Subcutaneous abdominal adipose tissue (tissue), 5 donors: ENCODE measurements around the gene CALHM2.

Experiments
- H3K27ac ChIP-seq: one replicate; pipeline ENCODE4 v1.7.0; 2013; ENCODE audit warnings: low read depth, mild to moderate bottlenecking, inconsistent platforms, low read length, moderate library complexity
- H3K27me3 ChIP-seq, 5 donors: one replicate each; pipeline ENCODE4 v1.7.0; 2013; ENCODE audit warnings: low read length in 5 of 5, inconsistent platforms in 1 of 5; ENCODE audit not compliant: control insufficient read depth in 5 of 5, insufficient read depth in 4 of 5
- H3K36me3 ChIP-seq, 5 donors: one replicate each; pipeline ENCODE4 v1.7.0; 2013; ENCODE audit warnings: low read length in 5 of 5; ENCODE audit not compliant: control insufficient read depth in 5 of 5, insufficient read depth in 5 of 5
- H3K4me1 ChIP-seq, 5 donors: one replicate each; pipeline ENCODE4 v1.7.0; 2013; ENCODE audit warnings: low read length in 5 of 5, mild to moderate bottlenecking in 3 of 5, moderate library complexity in 1 of 5; ENCODE audit not compliant: control insufficient read depth in 5 of 5, insufficient read depth in 5 of 5
- H3K4me3 ChIP-seq, 5 donors: one replicate each; pipeline ENCODE4 v1.7.0; 2013; ENCODE audit warnings: low read length in 5 of 5, low read depth in 1 of 5
- H3K9ac ChIP-seq, 5 donors: one replicate each; pipeline ENCODE4 v1.7.0; 2013; ENCODE audit warnings: low read length in 5 of 5, mild to moderate bottlenecking in 4 of 5, moderate library complexity in 3 of 5
- H3K9me3 ChIP-seq, 5 donors: one replicate each; pipeline ENCODE4 v1.7.0; 2013; ENCODE audit warnings: low read length in 5 of 5; ENCODE audit not compliant: control insufficient read depth in 5 of 5
- donor health status: healthy.
- donor health status: healthy.
- donor health status: healthy.
- donor health status: healthy.
- donor health status: healthy.

Gene CALHM2

GRCh38 chr10:103452506-103453230 lies 498 bp upstream of the CALHM2 start:
- no peaks in the 10 kb centered on the region for H3K9me3 ChIP-seq
- H3K9ac ChIP-seq: peak overlapping the region in 3 of 5 donors; percentile 56 to 90 (median 75)
- H3K4me1 ChIP-seq: peaks cover 11 to 51% (median 47%) of the 10 kb centered on the region in 5 donors
- H3K4me3 ChIP-seq: peak overlapping the region in 4 of 5 donors; percentile 67 to 91 (median 84)
- H3K36me3 ChIP-seq: peaks cover 0 to 26% (median 17%) of the 10 kb centered on the region in 5 donors
- H3K27me3 ChIP-seq: peaks cover 0 to 30% (median 0%) of the 10 kb centered on the region in 5 donors
- peak overlapping the region; percentile 92 for H3K27ac ChIP-seq

GRCh38 chr10:103451091-103451813 lies 918 bp downstream of the CALHM2 start:
- Histone ChIP-seq H3K4me3 (peak overlapping the region; percentile 67 to 91 (median 87)), H3K9ac (peak overlapping the region; percentile 51 to 90 (median 57)), H3K4me1 (peaks cover 16 to 66% (median 61%) of the 10 kb centered on the region in 5 donors)

DNA sequence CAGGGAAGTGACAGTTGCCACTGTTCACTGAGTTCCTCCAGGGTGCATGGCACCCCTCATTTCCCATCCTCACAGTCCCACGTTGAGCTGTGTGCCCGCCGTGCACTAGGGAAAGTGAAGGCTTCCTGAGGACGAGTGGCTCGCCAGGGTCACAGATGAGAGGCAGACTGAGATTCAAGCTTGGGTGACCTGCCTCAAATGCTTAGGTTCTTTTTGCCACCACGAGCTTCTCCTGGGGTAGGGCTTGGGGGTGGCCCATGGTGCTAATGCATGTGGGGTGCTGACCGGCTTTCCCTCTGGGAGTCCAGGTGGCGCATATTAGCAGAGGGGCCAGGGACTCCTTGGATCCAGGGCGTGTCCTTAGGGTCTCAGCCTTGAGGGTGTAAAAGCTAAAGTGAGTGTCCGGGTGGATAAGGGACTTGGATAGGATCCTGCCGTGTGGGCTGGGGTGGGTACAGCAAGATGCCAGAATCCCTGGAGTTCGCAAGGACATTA lies 1.9 kb downstream of the CALHM2 start:
- peak overlapping the region; percentile 92 for H3K27ac ChIP-seq
- H3K9me3 ChIP-seq: no peaks in the 10 kb centered on the region
- peaks cover 23 to 76% (median 71%) of the 10 kb centered on the region in 5 donors for H3K4me1 ChIP-seq
- H3K27me3 ChIP-seq: peaks cover 0 to 28% (median 0%) of the 10 kb centered on the region in 5 donors
- H3K9ac ChIP-seq: peak overlapping the region in 4 of 5 donors; percentile 51 to 90 (median 66)
- peak overlapping the region; percentile 23 to 91 (median 87) for H3K4me3 ChIP-seq
- H3K36me3 ChIP-seq: peaks cover 0 to 45% (median 40%) of the 10 kb centered on the region in 5 donors

More at GRCh38 chr10:103451091-103451813, 918 bp downstream of the CALHM2 start:
- peaks cover 0 to 39% (median 30%) of the 10 kb centered on the region in 5 donors for H3K36me3 ChIP-seq
- peaks cover 0 to 30% (median 0%) of the 10 kb centered on the region in 5 donors for H3K27me3 ChIP-seq
- peak overlapping the region; percentile 92 for H3K27ac ChIP-seq
- no peaks in the 10 kb centered on the region for H3K9me3 ChIP-seq

GRCh38 chr10:103449208-103450144 lies 2.7 kb downstream of the CALHM2 start:
- Histone ChIP-seq H3K4me1 (peaks cover 28 to 83% (median 76%) of the 10 kb centered on the region in 5 donors), H3K27me3 (peaks cover 0 to 27% (median 0%) of the 10 kb centered on the region in 5 donors), H3K4me3 (peak overlapping the region; percentile 23 to 91 (median 87)), H3K9me3 (no peaks in the 10 kb centered on the region), H3K36me3 (peaks cover 0 to 53% (median 48%) of the 10 kb centered on the region in 5 donors), H3K27ac (peak overlapping the region; percentile 92), H3K9ac (peak overlapping the region in 2 of 5 donors; percentile 37 to 90)

DNA sequence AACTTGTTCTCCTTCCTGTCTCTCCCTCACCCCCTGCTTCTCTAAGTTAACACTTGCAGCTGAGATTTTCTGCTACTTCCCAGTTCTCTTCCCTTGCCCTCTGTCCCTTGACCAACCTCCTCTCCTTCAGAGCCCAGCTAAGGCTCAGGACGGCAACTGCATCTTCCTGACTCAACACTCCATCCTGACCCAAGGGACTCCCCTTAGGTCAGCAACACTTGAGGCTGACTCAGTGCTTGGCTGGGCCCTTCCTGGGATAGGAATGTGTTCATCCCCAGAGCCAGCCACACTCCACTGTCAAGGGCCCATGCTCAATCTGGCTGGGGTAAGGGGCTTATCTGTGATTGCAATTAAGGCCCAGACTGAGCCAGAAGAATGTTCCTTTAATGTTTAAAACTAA lies 3.4 kb downstream of the CALHM2 start:
- no peaks in the 10 kb centered on the region for H3K9me3 ChIP-seq
- peaks cover 0 to 27% (median 0%) of the 10 kb centered on the region in 5 donors for H3K27me3 ChIP-seq
- peak overlapping the region in 1 of 5 donors; percentile 90 for H3K9ac ChIP-seq
- peak overlapping the region in 4 of 5 donors; percentile 43 to 91 (median 68) for H3K4me3 ChIP-seq
- H3K4me1 ChIP-seq: peaks cover 32 to 91% (median 84%) of the 10 kb centered on the region in 5 donors
- H3K27ac ChIP-seq: peak overlapping the region; percentile 92
- H3K36me3 ChIP-seq: peaks cover 0 to 61% (median 55%) of the 10 kb centered on the region in 5 donors

GRCh38 chr10:103447187-103447586 lies 5.0 kb downstream of the CALHM2 start:
- peaks cover 0 to 75% (median 70%) of the 10 kb centered on the region in 5 donors for H3K36me3 ChIP-seq
- peak overlapping the region in 1 of 5 donors; percentile 32 for H3K9ac ChIP-seq
- H3K4me3 ChIP-seq: peak overlapping the region in 1 of 5 donors; percentile 8
- peaks cover 33 to 97% (median 82%) of the 10 kb centered on the region in 5 donors for H3K4me1 ChIP-seq
- peak overlapping the region; percentile 92 for H3K27ac ChIP-seq
- H3K27me3 ChIP-seq: peaks cover 0 to 21% (median 0%) of the 10 kb centered on the region in 5 donors
- no peaks in the 10 kb centered on the region for H3K9me3 ChIP-seq

DNA sequence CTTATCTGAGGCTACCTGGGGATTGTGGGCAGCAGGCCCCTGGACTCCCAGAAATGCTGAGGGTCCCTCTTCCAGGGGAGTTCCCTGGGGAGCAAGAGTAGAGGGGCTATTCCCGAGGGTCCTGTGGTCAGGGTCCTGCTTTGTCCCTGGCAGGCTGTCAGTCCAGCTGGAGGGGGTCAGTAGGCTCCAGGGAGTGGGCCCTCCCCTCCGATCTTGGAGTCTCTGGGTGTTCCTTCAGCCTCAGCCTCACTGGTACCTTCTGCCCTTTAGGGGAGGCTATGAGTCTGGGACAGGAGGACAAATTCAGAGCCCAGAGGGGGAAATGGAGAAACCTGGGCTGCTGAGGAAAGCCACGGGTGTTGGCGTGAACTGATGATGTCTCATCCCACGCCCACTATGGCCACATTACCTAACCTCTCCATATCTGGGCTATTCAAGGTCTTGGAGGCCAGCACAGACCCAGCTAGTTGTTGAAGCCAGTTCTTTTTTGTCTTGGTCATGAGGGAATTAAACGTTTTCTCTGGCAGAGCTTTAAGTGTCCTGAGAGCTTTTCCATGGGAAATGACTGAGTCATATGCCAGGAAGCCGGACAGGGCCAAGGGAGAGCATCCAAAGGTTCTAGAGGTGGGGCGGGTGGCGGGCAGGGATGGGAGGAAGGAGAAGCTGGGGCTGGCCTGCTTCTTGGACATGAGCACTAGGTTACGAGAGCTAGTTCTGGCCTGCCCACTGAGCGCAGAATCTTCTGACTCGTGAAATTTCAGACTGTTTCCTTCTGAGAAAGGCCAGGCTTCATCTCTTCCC lies 6.2 kb downstream of the CALHM2 start:
- no peaks in the 10 kb centered on the region for H3K9me3 ChIP-seq
- peak overlapping the region; percentile 92 for H3K27ac ChIP-seq
- H3K4me3 ChIP-seq: peak overlapping the region in 2 of 5 donors; percentile 2 to 5
- peaks cover 33 to 93% (median 77%) of the 10 kb centered on the region in 5 donors for H3K4me1 ChIP-seq
- H3K9ac ChIP-seq: peak overlapping the region in 3 of 5 donors; percentile 17 to 43 (median 39)
- peaks cover 0 to 10% (median 0%) of the 10 kb centered on the region in 5 donors for H3K27me3 ChIP-seq
- H3K36me3 ChIP-seq: peaks cover 0 to 82% (median 75%) of the 10 kb centered on the region in 5 donors

DNA sequence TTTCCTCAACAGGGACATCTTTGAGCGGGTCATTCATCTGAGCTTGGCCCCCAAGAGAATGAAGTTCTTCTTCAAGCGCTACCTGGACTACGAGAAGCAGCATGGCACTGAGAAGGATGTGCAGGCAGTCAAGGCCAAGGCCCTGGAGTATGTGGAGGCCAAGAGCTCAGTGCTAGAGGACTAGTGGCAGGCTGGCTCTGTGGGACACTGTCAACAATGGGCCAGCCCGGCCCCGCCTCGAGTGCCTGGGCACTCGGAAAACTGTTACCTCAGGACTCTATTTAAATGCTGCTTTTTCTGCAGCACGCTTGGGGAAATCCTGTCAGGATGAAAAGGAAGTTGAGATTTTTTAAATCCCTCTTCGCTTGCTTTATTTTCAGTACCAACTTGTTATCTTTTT lies 6.8 kb downstream of the CALHM2 start:
- Histone ChIP-seq H3K9me3 (no peaks in the 10 kb centered on the region), H3K27ac (peak overlapping the region; percentile 92), H3K27me3 (peaks cover 0 to 9% (median 0%) of the 10 kb centered on the region in 5 donors), H3K36me3 (peaks cover 0 to 83% (median 81%) of the 10 kb centered on the region in 5 donors), H3K4me3 (peak overlapping the region in 1 of 5 donors; percentile 2), H3K9ac (peak overlapping the region in 3 of 5 donors; percentile 35 to 43 (median 39)), H3K4me1 (peaks cover 33 to 87% (median 71%) of the 10 kb centered on the region in 5 donors)
